H1 (cell line): ENCODE data around the gene DAB2IP. TPM values are rescaled to one million over a fixed set of nuclear protein-coding genes. Genes with fewer than 3 reads are reported as not detected.

Experiments
- BACH1 ChIP-seq: IDR thresholded peaks from 2 replicates; pipeline ENCODE4 v1.6.1; 2012; ENCODE audit warnings: low read length, improper control_type of control experiment
- BRCA1 ChIP-seq: IDR thresholded peaks from 2 replicates; pipeline ENCODE4 v1.6.1; 2012; ENCODE audit warnings: low read depth, low read length, improper control_type of control experiment
- CBX5 ChIP-seq: fragments of 300-800, 300-1000 bp; sonication (generic); IDR thresholded peaks from 2 replicates; pipeline ENCODE4 v1.7.1; 2016; ENCODE audit warnings: antibody characterized with exemption, low read length, low read depth
- CHD2 ChIP-seq: IDR thresholded peaks from 2 replicates; pipeline ENCODE4 v1.6.1; 2012; ENCODE audit warnings: low read length, improper control_type of control experiment
- HDAC6 ChIP-seq: IDR thresholded peaks from one replicate; pipeline ENCODE4 v1.7.1; 2012; ENCODE audit warnings: low read depth, mild to moderate bottlenecking, inconsistent platforms, low read length, moderate library complexity
- JUND ChIP-seq: IDR thresholded peaks from 2 replicates; pipeline ENCODE4 v1.6.1; 2011; ENCODE audit warnings: mild to moderate bottlenecking, improper control_type of control experiment, low read length
- KDM1A ChIP-seq: fragments of 200-600, 300-600 bp; sonication (generic); IDR thresholded peaks from 2 replicates; pipeline ENCODE4 v1.7.1; 2016; ENCODE audit warnings: mild to moderate bottlenecking, low read length, borderline replicate concordance
- KDM4A ChIP-seq: IDR thresholded peaks from one replicate; pipeline ENCODE4 v1.7.1; 2012; ENCODE audit warnings: low read depth, mild to moderate bottlenecking, moderate library complexity, low read length, inconsistent platforms; ENCODE audit not compliant: severe bottlenecking
- NRF1 ChIP-seq: IDR thresholded peaks from 2 replicates; pipeline ENCODE4 v1.6.1; 2011; ENCODE audit warnings: mild to moderate bottlenecking, low read depth, low read length, improper control_type of control experiment
- PHF8 ChIP-seq: fragments of 200-600 bp; sonication (generic); conservative IDR thresholded peaks from 2 replicates; pipeline ENCODE4 v1.7.1; 2012; ENCODE audit warnings: low read depth, mild to moderate bottlenecking, inconsistent platforms, low read length, moderate library complexity
- RXRA ChIP-seq: IDR thresholded peaks from 2 replicates; pipeline ENCODE4 v1.6.1; 2011; ENCODE audit warnings: low read depth, mild to moderate bottlenecking, low read length, moderate library complexity; ENCODE audit not compliant: insufficient read depth
- SAP30 ChIP-seq: fragments of 300-600 bp; sonication (generic); IDR thresholded peaks from 2 replicates; pipeline ENCODE4 v1.7.1; 2012; ENCODE audit warnings: low read length, moderate library complexity, mild to moderate bottlenecking, inconsistent platforms; ENCODE audit not compliant: insufficient read depth, insufficient replicate concordance
- SP2 ChIP-seq: IDR thresholded peaks from 2 replicates; pipeline ENCODE4 v1.6.1; 2012; ENCODE audit warnings: mild to moderate bottlenecking, low read length, inconsistent platforms
- SP4 ChIP-seq: IDR thresholded peaks from 2 replicates; pipeline ENCODE4 v1.6.1; 2012; ENCODE audit warnings: low read length, inconsistent platforms
- SUZ12 ChIP-seq: fragments of 200-600 bp; sonication (generic); IDR thresholded peaks from 2 replicates; pipeline ENCODE4 v1.6.1; 2012; ENCODE audit warnings: mild to moderate bottlenecking, inconsistent platforms, low read length, moderate library complexity, mixed read lengths
- ZNF274 ChIP-seq: IDR thresholded peaks from 2 replicates; pipeline ENCODE4 v1.7.0; 2012; ENCODE audit warnings: low read length, borderline replicate concordance; ENCODE audit errors: extremely low read depth
- polyA plus RNA-seq, 7 experiments: library from polyadenylated mRNA; depleted of rRNA in 3 of 7; stranded (reverse) in 5 of 7; unstranded in 2 of 7; fragments of >200 nt in 5 of 7; fragments of 200-250 nt in 2 of 7; gene quantifications; 1 replicate in 5 of 7; 2 replicates in 1 of 7; 4 replicates in 1 of 7; pipeline versions ENCODE4 v1.2.1 to v1.2.3, GENCODE V29; 2011 to 2013; ENCODE audit warnings: missing spikeins in 2 of 7, mixed read lengths in 2 of 7
- total RNA-seq: library from RNA; stranded (reverse); fragmentation: NEBNext Ultra II Directional; extraction: Animal tissue kit (Norgen Biotek cat#: 25700); gene quantifications from 2 replicates; pipeline ENCODE4 v1.2.1, GENCODE V29; 2021
- TF ChIP-seq, protein P1 (sequence below): IDR thresholded peaks from 2 replicates; pipeline ENCODE4 v1.6.1; 2012; ENCODE audit warnings: inconsistent platforms
- TF ChIP-seq, protein P2 (sequence below): IDR thresholded peaks from 2 replicates; pipeline ENCODE4 v1.6.1; 2012; ENCODE audit warnings: inconsistent platforms
- TF ChIP-seq, protein P3 (sequence below): IDR thresholded peaks from 2 replicates; pipeline ENCODE4 v1.6.1; 2012; ENCODE audit warnings: low read length, inconsistent platforms

DAB2IP gene
- total and polyA plus RNA-seq, 2 of the 8 experiments (the other 6 are each of a cell fraction or from before 2014, with no cell fraction given) = 19.7 to 39.5 TPM

DNA sequence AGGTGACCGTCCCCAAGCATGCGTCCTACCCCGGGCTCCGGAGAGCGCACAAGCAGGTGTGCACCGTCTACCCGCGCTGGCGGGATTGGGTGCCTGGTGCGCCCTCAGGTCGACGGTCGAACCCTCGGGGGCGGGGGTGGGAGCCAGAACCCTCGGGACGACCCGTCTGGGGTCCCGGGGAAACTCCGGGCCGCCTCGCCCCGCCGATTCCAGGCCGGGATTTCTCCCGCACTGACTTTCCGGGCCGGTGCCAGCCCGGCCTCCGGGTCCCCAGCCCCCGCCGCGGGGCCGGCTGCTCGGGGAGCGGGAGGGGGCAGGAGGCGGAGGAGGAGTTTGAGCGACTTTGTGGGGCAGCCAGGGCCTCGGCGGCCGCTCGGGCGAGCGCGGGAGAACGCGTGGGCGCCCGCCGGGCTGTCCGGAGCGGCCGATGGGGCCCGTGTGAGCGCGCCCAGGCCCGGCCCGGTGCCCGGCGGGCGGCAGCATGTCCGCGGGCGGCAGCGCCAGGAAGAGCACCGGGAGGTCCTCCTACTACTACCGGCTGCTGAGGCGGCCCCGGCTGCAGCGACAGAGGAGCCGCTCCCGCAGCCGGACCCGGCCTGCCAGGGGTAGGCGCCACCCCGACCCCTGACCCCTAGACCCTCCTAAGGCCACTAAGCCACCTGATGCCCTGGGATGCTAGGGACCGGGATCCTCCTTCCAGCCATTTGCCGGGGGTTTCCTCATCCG is at the start of gene DAB2IP (continued):
- TF ChIP-seq RXRA (no peak), CBX5 (no peak), ZNF274 (no peak), BACH1 (0 out of 2 replicates have a peak, but pooled peaks have one; percentile 9), SP2 (no peak), HDAC6 (no peak), SP4 (no peak), KDM1A (no peak), KDM4A (peak; percentile 52), PHF8 (no peak; the same call in 1 of the 2 replicates), BRCA1 (no peak), NRF1 (no peak), SAP30 (no peak), JUND (no peak), CHD2 (no peak), SUZ12 (no peak)
- TF ChIP-seq, protein P1, sequence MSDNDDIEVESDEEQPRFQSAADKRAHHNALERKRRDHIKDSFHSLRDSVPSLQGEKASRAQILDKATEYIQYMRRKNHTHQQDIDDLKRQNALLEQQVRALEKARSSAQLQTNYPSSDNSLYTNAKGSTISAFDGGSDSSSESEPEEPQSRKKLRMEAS = 0 out of 2 replicates have a peak, but pooled peaks have one; percentile 17
- TF ChIP-seq, protein P2, sequence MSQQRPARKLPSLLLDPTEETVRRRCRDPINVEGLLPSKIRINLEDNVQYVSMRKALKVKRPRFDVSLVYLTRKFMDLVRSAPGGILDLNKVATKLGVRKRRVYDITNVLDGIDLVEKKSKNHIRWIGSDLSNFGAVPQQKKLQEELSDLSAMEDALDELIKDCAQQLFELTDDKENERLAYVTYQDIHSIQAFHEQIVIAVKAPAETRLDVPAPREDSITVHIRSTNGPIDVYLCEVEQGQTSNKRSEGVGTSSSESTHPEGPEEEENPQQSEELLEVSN = 0 out of 2 replicates have a peak, but pooled peaks have one; percentile 28
- TF ChIP-seq, protein P3, sequence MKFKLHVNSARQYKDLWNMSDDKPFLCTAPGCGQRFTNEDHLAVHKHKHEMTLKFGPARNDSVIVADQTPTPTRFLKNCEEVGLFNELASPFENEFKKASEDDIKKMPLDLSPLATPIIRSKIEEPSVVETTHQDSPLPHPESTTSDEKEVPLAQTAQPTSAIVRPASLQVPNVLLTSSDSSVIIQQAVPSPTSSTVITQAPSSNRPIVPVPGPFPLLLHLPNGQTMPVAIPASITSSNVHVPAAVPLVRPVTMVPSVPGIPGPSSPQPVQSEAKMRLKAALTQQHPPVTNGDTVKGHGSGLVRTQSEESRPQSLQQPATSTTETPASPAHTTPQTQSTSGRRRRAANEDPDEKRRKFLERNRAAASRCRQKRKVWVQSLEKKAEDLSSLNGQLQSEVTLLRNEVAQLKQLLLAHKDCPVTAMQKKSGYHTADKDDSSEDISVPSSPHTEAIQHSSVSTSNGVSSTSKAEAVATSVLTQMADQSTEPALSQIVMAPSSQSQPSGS = no peak
- TF ChIP-seq, all 59 proteins: peak for 15
